HFFc6 (cell line): ENCODE data around the gene SLC7A7. TPM values are rescaled to one million over a fixed set of nuclear protein-coding genes. Genes with fewer than 3 reads are reported as not detected.
"Not testable (repeated sequence)": the region's sequence is repeated elsewhere in the genome, so short reads cannot be mapped to it uniquely, and the experiment has no call there.

Source experiments
- DNase-seq: peaks from one replicate; pipeline ENCODE4 v3.0.0-alpha.2; 2018
- H3K27ac Mint-ChIP-seq: 2 replicates; pipeline ENCODE4 v1.8.0; 2020; ENCODE audit warnings: mild to moderate bottlenecking, mixed read lengths
- H3K27me3 Mint-ChIP-seq: 2 replicates; pipeline ENCODE4 v1.8.0; 2021; ENCODE audit warnings: mild to moderate bottlenecking, moderate library complexity, mixed read lengths; ENCODE audit not compliant: insufficient read depth
- H3K36me3 Mint-ChIP-seq: 2 replicates; pipeline ENCODE4 v1.8.0; 2021; ENCODE audit warnings: low read depth, mixed read lengths
- H3K4me1 Mint-ChIP-seq: 2 replicates; pipeline ENCODE4 v1.8.0; 2020; ENCODE audit warnings: low read depth, mixed read lengths
- H3K4me3 Mint-ChIP-seq: 2 replicates; pipeline ENCODE4 v1.8.0; 2020; ENCODE audit warnings: mild to moderate bottlenecking, moderate library complexity, mixed read lengths
- H3K9me3 Mint-ChIP-seq: 2 replicates; pipeline ENCODE4 v1.8.0; 2020; ENCODE audit warnings: mild to moderate bottlenecking, mixed read lengths
- CTCF ChIP-seq: fragments of 200-600 bp; sonication (generic); IDR thresholded peaks from 2 replicates; pipeline ENCODE4 v1.5.0; 2021; ENCODE audit warnings: antibody characterized with exemption, mild to moderate bottlenecking
- total RNA-seq, 6 experiments: library from RNA; stranded (reverse); fragmentation: NEBNext Ultra II Directional; extraction: Animal tissue kit (Norgen Biotek cat#: 25700); gene quantifications; 2 replicates in 1 of 6; 3 replicates in 5 of 6; pipeline ENCODE4 v1.2.3, GENCODE V29; 2021

SLC7A7 gene
- total RNA-seq, 6 experiments from 2014 or later, result 0.31 to 1.3 (median 0.56) TPM

GRCh38 chr14:22739423-22739822 is 75.8 kb downstream of the SLC7A7 start:
- no peak overlapping the region for H3K4me3 Mint-ChIP-seq
- H3K36me3 Mint-ChIP-seq, result peaks cover 7% of the 10 kb centered on the region; the same call in 1 of the 2 replicates
- H3K9me3 Mint-ChIP-seq, result peaks cover 5% of the 10 kb centered on the region
- TF ChIP-seq CTCF, result no peak
- H3K4me1 Mint-ChIP-seq, result no peaks in the 10 kb centered on the region
- H3K27ac Mint-ChIP-seq, result no peak overlapping the region
- DNase-seq, result no peak
- peaks cover 8% of the 10 kb centered on the region; the same call in 1 of the 2 replicates for H3K27me3 Mint-ChIP-seq

GRCh38 chr14:22737052-22737451 is 78.2 kb downstream of the SLC7A7 start:
- Mint-ChIP-seq H3K4me1 (0 out of 2 replicates have a peak, but pooled peaks cover 5% of the 10 kb centered on the region), H3K4me3 (no peak overlapping the region), H3K9me3 (peaks cover 5% of the 10 kb centered on the region), H3K36me3 (peaks cover 7% of the 10 kb centered on the region; the same call in 1 of the 2 replicates), H3K27me3 (peaks cover 9% of the 10 kb centered on the region), H3K27ac (no peak overlapping the region)
- DNase-seq, result no peak
- no peak for TF ChIP-seq CTCF

- H3K4me3 Mint-ChIP-seq, H3K27ac Mint-ChIP-seq, H3K36me3 Mint-ChIP-seq, H3K9me3 Mint-ChIP-seq, H3K27me3 Mint-ChIP-seq, H3K4me1 Mint-ChIP-seq, DNase-seq: not testable (repeated sequence)
Observed at GRCh38 chr14:22736384-22736783, 78.9 kb downstream of the SLC7A7 start.

- no peak for DNase-seq
- peaks cover 12% of the 10 kb centered on the region for H3K27me3 Mint-ChIP-seq
- no peak for TF ChIP-seq CTCF
- peaks cover 5% of the 10 kb centered on the region for H3K9me3 Mint-ChIP-seq
- no peak overlapping the region for H3K4me3 Mint-ChIP-seq
- H3K4me1 Mint-ChIP-seq, result 0 out of 2 replicates have a peak, but pooled peaks cover 5% of the 10 kb centered on the region
- peaks cover 7% of the 10 kb centered on the region; the same call in 1 of the 2 replicates for H3K36me3 Mint-ChIP-seq
- no peak overlapping the region for H3K27ac Mint-ChIP-seq
Observed at GRCh38 chr14:22735096-22735495, 80.1 kb downstream of the SLC7A7 start.

- Mint-ChIP-seq H3K27ac (no peak overlapping the region), H3K4me3 (no peak overlapping the region), H3K9me3 (peaks cover 5% of the 10 kb centered on the region), H3K27me3 (peaks cover 13% of the 10 kb centered on the region), H3K4me1 (0 out of 2 replicates have a peak, but pooled peaks cover 5% of the 10 kb centered on the region), H3K36me3 (peaks cover 7% of the 10 kb centered on the region; the same call in 1 of the 2 replicates)
- DNase-seq, result no peak
- no peak for TF ChIP-seq CTCF
Observed at GRCh38 chr14:22733829-22734228, 81.4 kb downstream of the SLC7A7 start.

GRCh38 chr14:22732062-22732461 is 83.2 kb downstream of the SLC7A7 start:
- peaks cover 13% of the 10 kb centered on the region for H3K27me3 Mint-ChIP-seq
- not testable (repeated sequence) for H3K4me3 Mint-ChIP-seq, H3K27ac Mint-ChIP-seq, DNase-seq, H3K4me1 Mint-ChIP-seq, H3K9me3 Mint-ChIP-seq, H3K36me3 Mint-ChIP-seq

GRCh38 chr14:22726012-22726411 is 89.2 kb downstream of the SLC7A7 start:
- TF ChIP-seq CTCF, result no peak
- DNase-seq, result no peak
- Mint-ChIP-seq H3K27ac (no peak overlapping the region), H3K4me3 (no peak overlapping the region), H3K4me1 (no peaks in the 10 kb centered on the region), H3K9me3 (no peaks in the 10 kb centered on the region), H3K27me3 (peaks cover 25% of the 10 kb centered on the region), H3K36me3 (no peaks in the 10 kb centered on the region)

GRCh38 chr14:22725374-22725773 is 89.9 kb downstream of the SLC7A7 start:
- H3K4me1 Mint-ChIP-seq, H3K9me3 Mint-ChIP-seq, DNase-seq, H3K27ac Mint-ChIP-seq, H3K4me3 Mint-ChIP-seq, H3K36me3 Mint-ChIP-seq: not testable (repeated sequence)
- peaks cover 20% of the 10 kb centered on the region for H3K27me3 Mint-ChIP-seq

GRCh38 chr14:22724847-22725246 is 90.4 kb downstream of the SLC7A7 start:
- H3K36me3 Mint-ChIP-seq, DNase-seq, H3K4me1 Mint-ChIP-seq, H3K27ac Mint-ChIP-seq, H3K4me3 Mint-ChIP-seq, H3K9me3 Mint-ChIP-seq: not testable (repeated sequence)
- H3K27me3 Mint-ChIP-seq, result peaks cover 18% of the 10 kb centered on the region
